ENCODE results near the gene TDRD12.
"Not testable (repeated sequence)": the region's sequence is repeated elsewhere in the genome, so short reads cannot be mapped to it uniquely, and the experiment has no call there.

The TDRD12 gene

DNA sequence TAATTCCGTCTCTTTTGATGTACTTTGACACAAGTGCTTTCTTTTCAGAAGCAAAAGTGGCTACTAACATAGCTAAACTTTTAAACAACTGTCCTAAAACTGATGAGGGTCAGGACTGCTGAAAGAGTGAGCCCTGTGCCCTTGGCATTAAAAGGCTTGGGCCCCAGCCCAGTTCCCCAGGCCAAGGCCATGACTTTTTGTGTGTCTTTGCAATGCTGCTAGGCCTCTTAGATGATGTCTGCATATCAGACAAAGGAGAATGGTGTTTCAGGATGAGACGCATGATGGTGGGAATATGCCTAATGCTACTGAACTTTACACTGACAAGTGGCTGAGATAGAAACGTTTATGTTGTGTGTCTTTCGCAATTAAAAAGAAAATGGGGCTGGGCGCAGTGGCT is 112.0 kb downstream of the TDRD12 start:
- DNase-seq (ENCODE audit: low spot score) = no peak

GRCh38 chr19:32832094-32832493 is 112.5 kb downstream of the TDRD12 start:
- not testable (repeated sequence) for DNase-seq (ENCODE audit: low spot score)

GRCh38 chr19:32832825-32833224 is 113.3 kb downstream of the TDRD12 start:
- not testable (repeated sequence) for DNase-seq (ENCODE audit: low spot score)

DNA sequence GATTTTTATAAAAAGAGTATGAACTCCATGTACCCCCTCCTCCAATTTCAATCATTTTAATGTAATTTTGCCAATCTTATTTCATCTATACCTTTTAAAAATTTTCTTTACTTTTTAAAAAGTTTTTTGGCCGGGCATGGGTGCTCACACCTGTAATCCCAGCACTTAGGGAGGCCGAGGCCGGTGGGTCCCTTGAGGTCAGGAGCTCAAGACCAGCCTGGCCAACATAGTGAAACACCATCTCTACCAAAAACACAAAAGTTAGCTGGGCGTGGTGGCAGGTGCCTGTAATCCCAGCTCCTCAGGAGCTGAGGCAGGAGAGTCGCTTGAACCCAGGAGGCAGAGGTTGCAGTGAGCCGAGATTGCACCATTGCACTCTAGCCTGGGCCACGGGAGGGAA is 113.8 kb downstream of the TDRD12 start:
- DNase-seq (ENCODE audit: low spot score) = not testable (repeated sequence)

- DNase-seq (ENCODE audit: low spot score) = no peak
Measured at GRCh38 chr19:32837531-32837930, 118.0 kb downstream of the TDRD12 start.

GRCh38 chr19:32842061-32842460 is 122.5 kb downstream of the TDRD12 start:
- no peak for DNase-seq (ENCODE audit: low spot score)

- no peak for DNase-seq (ENCODE audit: low spot score)
Measured at GRCh38 chr19:32843716-32844245, 124.2 kb downstream of the TDRD12 start.

- DNase-seq (ENCODE audit: low spot score) = not testable (repeated sequence)
Measured at GRCh38 chr19:32848035-32848434, 128.5 kb downstream of the TDRD12 start.

GRCh38 chr19:32852216-32852615 is 132.6 kb downstream of the TDRD12 start:
- no peak for DNase-seq (ENCODE audit: low spot score)

GRCh38 chr19:32856818-32857217 is 137.3 kb downstream of the TDRD12 start:
- not testable (repeated sequence) for DNase-seq (ENCODE audit: low spot score)

DNA sequence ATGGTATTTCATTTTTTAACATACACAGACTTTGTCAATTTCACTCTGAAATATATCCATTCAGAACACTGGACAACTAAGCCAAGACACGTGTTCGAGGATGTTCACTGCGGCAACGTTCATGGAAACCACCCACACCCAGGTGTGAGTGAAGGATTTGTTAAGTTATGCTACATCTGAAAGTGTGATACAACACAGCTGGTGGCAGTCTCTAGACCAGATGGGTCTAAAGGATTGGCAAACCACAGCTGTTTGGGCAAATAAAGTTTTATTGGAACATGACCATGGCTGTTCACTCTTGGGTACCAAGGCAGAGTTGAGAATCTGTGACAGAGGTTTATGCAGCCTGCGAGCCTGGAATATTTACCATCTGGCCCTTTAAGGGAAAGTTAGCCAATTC is 138.0 kb downstream of the TDRD12 start:
- DNase-seq (ENCODE audit: low spot score) = no peak

GRCh38 chr19:32858155-32858554 is 138.6 kb downstream of the TDRD12 start:
- no peak for DNase-seq (ENCODE audit: low spot score)

- no peak for DNase-seq (ENCODE audit: low spot score)
Measured at GRCh38 chr19:32858559-32858958, 139.0 kb downstream of the TDRD12 start.

GRCh38 chr19:32859591-32859990 is 140.0 kb downstream of the TDRD12 start:
- DNase-seq (ENCODE audit: low spot score) = no peak

DNA sequence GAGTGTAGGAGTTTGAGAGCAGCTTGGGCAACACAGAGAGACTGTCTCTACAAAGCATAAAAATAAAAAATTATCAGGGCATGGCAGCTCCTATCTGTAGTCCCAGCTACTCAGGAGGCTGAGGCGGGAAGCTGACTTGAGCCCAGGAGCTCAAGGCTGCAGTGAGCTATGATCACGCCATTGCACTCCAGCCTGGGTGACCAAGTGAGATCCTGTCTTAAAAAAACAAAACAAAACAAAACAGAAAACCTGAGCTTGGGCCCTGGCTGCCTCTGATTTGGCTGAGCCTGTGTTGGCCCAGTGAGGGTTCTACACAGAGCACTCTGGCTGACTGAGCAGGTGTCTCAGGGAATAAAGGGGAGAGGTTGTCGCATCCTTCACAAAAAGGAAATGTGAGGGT is 142.0 kb downstream of the TDRD12 start:
- DNase-seq (ENCODE audit: low spot score) = no peak

GRCh38 chr19:32862173-32862572 is 142.6 kb downstream of the TDRD12 start:
- no peak for DNase-seq (ENCODE audit: low spot score)

DNA sequence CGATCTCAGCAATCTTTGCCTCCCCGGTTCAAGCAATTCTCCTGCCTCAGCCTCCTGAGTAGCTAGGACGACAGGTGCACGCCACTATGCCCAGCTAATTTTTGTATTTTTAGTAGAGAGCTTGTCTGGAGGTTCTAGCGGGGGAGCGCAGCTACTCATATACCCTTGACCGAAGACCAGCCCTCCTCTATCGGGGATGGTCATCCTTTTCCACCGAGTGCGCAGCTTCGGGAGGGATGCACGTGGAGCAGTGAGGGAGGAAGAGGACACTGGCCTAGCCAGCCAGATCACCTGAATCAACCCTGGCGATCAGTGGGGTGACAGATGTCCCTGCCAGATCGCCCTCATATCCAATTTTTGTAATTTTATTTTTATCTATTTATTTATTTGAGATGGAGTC is 143.2 kb downstream of the TDRD12 start:
- DNase-seq (ENCODE audit: low spot score) = no peak

GRCh38 chr19:32863301-32863700 is 143.7 kb downstream of the TDRD12 start:
- DNase-seq (ENCODE audit: low spot score) = no peak

GRCh38 chr19:32863841-32864240 is 144.3 kb downstream of the TDRD12 start:
- no peak for DNase-seq (ENCODE audit: low spot score)

DNA sequence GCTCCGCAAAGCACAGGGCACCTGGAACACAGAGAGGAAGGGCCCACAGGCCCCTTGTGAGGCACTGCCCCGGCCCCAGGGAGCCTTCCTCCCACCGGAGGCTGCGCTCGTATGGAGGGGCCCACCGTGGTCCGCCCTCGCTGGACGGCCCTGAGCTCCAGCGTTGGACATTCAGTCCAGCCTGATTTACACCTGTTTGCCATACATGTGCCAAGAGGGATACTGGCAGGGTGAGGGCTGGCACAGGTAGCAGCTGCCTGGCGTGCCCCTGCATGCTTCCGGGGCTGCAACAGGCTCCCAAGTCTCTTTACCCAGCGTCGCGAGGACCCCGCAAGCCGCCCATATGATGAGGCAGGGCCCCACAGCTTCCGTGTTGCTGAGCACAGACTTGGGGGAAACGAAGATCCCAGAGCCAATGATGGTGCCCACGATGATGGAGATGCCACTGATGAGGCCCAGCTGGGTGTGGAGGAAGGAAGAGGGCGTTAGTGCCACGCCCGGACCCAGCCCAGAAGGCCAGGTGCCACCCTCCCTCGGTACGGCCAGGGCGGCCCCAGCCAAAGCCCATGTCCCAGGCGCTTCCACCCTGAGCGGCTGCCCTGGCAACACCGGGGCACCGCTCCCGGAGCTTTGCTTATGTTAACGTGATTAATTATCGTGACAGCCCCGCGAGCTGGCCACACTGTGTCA is 144.9 kb downstream of the TDRD12 start:
- DNase-seq (ENCODE audit: low spot score) = no peak

GRCh38 chr19:32865326-32865725 is 145.8 kb downstream of the TDRD12 start:
- no peak for DNase-seq (ENCODE audit: low spot score)

GRCh38 chr19:32866061-32866460 is 146.5 kb downstream of the TDRD12 start:
- no peak for DNase-seq (ENCODE audit: low spot score)

- no peak for DNase-seq (ENCODE audit: low spot score)
Measured at GRCh38 chr19:32866564-32867265, 147.1 kb downstream of the TDRD12 start.

All from kidney tubule cell (primary cell).